ENCODE results near the gene LAMA5.
A peak's percentile ranks its signal among the peaks of the same experiment; 100 is the strongest.

The LAMA5 gene

DNA sequence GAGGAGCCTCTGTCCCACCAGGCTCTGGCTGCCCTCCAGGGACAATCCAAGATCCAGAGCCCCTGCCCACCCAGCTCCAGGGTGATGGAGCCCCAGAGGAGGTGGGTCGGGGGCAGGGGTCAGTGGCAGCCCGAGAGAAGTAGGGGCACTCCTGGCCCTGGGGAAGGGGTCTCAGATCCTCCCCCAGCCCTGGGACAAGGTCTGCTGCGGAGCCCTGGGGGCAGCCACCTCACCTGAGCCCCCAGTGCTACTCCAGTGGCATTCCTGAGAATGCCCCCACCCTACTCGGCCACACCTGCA, 2.7 kb upstream of the LAMA5 start:
- no peak for DNase-seq (ENCODE audit: low spot score)

DNA sequence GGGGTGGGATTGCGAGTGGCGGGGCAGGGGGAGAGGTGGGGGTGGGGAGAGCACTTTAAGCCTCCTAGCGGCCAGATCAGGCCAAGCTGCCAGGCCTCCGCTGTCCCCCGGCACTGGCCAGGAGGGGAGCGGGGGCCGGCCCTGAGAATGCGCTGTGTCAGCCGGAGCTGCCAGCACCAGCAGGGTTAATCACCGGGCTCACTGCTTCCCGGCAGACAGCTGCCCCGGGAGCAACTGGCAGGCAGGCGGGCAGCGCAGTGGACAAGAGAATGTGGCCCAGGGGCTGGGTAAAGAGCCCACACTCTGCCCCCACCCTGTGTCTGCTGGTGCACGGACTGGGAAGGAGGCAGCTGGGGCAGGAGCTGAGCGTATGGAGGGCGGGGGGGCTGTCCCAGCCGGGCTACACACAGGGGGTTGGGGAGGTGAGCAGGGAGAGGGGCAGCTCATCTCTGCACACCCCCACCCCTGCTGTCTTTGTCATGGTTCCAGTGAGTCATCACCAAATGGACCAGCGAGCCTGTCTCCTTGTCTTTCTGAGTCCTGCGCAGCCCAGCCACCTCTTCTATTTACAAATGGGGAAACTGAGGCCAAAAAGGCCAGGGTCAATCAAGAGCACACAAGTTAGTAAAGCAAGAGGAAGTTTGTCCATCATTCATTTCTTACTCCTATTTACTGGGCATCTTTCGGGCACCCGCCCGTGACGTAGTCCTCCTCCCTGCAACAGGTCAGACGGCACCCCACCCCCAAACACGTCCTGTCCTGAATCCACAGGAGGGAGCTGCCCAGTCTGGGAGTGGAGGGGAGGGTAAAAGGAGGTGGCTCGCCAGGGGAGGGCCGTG, 2.1 kb upstream of the LAMA5 start:
- DNase-seq (ENCODE audit: low spot score): peak; percentile 79

DNA sequence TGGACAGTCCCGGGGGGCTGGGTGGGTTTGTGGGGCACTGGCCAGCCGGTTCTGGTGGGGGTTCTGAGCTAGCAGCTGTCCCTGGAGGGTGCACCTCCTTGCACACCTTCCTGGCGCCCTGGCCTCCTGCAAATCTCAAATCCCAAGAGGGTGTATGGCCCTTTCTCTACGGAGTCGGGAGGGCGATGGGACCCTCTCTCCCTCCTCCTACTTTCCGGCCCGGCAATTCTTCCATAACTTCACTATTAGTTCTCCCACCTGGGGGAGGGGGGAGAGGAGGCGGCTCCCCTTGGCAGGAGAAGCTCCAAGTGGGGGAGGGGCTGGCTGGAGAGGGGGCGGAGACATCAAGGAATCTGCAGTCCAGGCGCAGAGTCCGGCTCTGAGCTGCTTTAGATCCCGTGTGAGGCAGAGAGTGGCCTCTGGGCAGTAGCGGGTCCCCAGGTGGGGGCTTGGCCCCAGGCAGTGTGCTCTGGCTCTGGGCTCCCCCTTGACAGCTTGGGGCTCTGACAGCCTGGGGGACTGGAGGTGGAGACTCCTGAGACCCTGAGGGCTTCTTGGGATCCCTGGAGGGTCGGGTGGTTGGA, 1.4 kb upstream of the LAMA5 start:
- DNase-seq (ENCODE audit: low spot score): no peak

DNA sequence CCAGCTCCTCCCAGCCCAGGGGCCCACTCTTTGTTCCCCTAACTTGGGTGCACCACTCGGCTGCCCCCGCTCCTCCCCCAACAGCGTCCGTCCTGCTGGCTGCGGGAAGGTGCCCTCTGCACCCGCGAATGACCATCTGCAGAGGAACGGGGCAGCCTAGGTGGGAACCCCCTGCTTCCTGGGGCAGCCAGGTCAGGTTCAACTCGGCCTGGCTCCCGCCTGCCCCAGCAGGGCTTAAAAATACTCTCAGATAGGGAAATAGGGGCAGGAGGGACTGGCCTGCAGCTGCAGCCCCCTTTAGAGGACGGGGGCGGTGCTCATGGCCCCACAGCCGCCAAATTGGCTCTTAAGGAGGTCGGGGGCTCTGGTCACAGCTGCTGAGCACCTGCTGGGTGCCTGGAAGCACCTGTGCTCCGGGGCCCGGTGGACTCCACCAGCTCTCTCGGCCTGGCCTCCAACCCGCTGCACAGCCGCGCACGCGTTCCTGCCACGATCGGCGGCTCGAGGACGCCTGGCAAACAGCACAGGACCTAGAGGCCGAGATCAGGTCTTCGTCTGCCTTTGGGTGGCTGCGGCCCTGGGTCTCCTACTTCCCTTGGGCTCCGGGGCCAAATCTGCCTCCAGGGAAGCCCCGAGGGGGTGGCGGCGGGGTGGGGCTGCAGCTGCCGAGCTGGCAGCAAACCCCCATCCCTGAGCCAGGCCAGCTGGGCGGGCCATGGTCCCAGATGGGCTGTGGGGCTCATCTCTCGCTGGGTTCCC, 700 bp upstream of the LAMA5 start:
- DNase-seq (ENCODE audit: low spot score): no peak

DNA sequence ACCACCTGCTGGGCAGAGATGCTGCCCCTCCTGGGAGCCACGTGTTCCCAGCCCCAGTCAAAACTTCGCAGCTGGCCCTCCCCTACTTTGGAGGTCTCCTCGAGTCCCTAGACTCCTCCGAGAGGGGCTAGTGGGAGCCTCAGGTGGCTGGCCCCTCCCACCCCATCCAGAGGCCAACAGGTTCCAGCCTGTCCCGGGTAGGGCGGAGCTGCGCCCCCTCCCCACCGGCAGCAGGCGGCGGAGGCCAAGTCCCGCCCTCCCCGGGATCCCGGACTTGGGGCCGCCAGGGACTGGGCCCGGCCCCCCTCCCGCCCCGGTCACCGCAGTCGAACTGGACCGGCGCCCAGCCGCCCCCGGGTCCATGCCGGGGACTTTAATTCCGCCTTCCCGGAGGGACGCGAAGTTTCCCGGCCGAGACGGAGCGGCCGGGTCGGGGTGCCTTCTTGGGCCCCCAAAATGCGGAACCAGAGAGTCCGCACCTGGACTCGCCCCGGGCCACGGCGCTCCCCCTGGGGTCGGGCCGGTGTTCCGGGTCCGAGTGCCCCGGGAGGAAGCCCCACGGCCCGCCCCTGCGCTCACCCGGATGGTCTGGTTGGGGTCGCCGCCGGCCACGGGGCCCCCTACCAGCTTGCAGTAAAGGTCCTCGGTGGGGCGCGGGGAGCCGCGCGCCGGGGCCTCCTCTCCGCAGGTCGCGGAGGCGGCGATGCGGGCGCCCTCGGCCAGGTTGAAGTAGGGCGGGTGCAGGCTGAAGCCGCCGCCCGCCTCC, 559 bp downstream of the LAMA5 start:
- DNase-seq (ENCODE audit: low spot score): peak; percentile 82

DNA sequence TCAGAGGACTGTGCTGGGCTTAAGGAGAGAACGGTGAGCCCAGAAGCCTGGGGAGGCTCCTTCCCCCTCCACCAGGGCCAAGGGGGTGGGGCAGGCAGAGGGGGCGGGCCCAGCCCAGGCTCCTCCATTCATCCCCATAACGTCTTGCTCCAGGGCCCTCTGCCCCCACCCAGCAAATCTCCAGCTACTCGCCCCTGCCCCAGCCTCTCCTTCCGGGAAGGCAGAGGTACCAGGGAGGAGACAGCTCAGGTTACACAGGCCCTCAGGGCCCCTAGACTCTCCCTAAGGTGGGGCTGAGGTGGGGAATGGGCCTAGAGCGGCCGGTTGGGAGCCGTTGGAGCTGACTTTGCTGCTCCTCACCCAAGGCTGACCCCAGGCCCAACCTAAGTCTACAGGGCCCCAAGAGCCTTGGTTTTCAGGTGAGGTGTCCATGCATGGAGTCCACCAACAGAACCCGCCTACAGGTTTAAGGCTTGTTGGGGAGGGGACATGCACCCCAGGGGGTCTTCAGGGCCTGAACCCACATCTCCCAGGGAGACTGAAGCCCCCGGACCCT, 1.2 kb downstream of the LAMA5 start:
- peak; percentile 27 for DNase-seq (ENCODE audit: low spot score)

DNA sequence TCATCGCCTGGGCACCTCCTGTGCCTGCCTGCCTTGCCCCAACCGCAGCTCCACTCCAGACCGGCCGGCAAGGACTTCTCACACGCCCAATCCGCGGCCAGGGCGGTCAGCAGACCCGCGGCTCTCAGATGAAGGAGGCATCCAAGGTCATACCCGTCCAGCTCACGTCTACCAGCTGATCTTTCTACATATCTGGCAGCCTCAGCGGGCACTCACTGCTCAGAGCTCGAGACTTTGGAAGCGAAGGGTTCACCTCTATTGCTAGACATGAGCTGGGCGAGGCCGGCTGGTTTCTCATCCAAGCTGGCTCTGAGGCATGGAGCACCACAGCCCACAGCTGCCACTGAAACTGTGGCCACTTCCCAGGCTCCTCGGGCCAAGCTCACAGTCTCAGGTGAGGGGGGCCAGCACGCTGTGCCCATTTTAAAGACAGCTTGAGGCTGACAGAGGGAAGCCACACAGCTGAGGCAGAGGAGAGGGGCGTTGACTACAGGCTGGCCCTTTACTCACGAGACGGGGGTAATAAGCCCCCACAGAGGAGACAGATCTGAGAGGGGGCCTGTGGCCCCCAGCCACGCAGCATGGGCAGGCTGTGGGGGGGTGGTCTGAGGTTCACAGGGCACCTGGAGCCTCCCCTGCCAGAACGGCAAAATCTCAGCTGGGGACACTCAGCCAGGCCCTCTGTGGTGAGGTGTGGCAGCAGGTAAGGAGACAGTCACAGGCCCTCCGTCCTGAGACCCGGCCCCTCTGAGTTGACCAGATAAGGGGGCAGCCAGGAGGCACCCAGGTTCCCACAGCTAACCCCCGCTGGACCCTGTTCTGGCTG, 2.0 kb downstream of the LAMA5 start:
- DNase-seq (ENCODE audit: low spot score): no peak

DNA sequence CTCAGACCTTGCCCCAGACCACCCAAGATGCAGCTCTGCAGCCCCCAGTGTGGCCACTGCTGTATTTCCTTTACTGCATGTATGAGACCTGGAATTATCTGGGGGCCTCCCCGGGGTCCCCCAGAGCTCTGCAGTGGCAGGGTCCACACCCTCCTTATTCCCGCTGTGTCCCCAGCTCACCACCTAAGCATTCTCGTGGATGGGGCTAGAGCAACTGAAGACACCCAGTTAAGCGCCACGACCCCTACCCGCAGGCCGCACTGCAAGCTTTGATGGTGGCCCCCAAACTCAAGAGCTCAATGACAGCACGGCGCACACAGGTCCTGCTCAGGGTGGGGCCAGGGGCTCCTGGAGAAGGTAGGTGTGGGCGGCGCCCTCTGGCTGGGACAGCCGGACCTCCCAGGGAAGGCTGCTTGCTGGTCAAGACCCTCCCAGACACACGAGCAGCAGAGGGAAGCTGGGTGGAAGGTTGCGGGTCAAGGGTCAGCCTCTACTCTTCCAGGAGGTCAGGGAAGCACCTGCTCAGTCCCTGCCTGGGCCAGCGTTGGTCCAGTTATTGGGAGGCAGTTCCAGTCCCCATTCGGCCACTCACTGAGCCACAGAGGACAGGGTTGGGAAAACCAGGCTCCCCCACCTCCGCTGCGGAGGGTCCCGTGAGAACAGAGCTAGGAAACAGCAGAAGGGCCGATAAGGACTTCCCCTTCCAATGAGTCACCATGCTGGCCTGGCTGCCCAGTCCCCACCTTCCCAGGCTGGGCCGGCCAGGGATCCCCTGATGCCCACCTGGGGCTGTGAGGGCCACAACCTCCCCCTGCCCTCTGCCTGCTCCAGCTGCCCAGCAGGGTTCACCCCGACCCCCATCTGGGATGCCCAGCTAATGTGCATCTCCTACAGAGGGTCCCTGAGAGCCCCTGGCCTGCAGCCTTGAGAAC, 2.9 kb downstream of the LAMA5 start:
- DNase-seq (ENCODE audit: low spot score): no peak

DNA sequence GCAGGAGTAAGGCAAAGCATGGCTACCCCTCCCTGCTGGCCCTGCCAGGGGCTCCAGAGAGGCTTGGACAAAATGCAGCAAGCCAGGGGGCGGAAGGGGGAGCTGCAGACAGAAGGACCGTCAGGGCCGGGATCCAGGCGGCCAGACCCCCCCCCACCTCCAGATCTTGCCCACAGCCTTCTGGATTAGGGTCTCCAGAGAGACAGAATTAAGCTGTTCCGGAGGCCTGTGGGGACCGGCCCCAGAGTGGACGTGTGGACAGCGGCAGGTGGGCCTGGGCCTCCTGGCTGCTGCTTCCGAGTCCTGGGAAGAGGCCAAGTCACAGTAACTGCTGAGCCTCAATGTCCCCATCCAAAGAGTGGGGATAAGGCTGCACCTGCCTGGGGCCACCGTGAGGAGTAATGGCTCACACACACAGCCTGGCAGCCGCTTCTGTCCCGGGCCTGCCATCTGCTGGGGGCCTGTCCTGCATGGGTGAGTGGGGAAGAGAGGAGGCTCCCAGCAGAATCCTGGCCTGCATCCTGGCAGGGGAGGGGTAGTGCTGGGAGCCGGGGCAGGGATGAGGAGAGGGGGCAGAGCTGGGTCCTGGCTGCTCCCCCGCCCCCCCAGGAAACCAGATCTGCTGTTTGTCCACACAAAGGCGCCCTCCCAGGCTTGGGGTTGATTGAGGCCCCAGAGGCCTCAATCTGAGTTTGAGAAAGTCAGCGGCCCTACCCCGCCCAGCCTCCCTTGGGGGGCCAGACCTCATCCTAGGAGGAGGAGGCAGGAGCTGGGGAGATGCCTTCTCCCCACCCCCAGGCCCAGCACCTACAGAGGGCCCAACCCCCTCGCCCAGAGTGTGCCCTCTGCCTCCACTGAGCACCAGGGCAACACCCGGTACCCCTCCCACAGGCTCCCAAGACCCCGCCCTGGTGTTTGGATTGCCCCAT, 3.9 kb downstream of the LAMA5 start:
- peak; percentile 12 for DNase-seq (ENCODE audit: low spot score)

DNA sequence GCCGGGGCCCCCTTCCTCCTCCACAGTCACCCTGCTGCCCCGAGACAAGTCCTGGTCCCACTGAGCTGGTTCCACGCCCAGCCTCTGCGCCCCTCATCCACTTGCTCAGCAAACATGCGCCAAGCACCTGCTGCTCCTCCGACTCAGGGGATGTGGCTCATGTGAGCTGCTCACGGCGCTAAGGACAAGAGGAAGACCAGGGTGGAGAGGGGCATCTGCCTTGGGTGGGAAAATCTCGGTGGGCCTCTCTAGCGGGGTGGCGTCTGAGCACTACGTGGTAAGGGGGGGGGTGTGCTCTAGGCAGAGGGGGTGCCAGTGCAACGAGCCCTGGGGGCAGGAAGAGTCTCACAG, 4.5 kb downstream of the LAMA5 start:
- DNase-seq (ENCODE audit: low spot score): no peak

DNA sequence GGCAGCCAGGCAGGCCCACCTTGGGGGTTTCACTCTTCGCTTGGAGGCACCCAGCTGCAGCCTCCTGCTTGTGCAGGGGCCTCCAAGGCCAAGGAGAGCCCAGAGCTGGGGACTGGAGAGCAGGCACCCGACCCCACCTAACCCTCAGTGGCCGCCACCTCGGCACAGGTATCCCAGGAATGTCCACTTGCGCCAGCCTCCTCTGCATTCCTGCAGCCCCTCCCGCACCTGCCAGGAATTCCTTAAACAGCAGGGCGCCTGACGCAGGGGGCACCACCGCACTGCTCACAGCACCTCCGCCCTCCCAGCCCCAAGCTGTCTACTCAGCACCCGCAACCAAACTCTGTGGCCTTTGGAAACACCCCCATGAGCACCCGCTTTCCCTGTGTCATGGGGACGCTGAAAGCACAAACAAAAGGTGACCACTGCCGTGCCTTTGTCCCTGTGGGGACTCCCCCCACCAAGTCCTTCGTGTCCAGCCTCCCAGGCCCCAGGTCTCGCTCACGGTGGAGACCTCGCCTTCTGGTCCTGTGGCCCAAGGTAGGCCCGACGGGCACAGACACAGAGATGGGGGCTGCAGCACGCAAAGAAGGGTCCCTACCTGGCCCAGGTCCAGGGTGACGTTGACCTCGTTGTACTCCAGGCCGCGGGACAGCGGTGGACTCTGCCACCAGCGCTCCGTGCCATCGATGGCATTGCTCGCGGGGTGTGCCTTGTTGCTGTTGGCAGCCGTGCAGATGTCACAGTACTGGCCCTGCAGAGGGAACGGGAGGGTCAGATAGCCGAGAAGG, 5.1 kb downstream of the LAMA5 start:
- peak; percentile 81 for DNase-seq (ENCODE audit: low spot score)

DNA sequence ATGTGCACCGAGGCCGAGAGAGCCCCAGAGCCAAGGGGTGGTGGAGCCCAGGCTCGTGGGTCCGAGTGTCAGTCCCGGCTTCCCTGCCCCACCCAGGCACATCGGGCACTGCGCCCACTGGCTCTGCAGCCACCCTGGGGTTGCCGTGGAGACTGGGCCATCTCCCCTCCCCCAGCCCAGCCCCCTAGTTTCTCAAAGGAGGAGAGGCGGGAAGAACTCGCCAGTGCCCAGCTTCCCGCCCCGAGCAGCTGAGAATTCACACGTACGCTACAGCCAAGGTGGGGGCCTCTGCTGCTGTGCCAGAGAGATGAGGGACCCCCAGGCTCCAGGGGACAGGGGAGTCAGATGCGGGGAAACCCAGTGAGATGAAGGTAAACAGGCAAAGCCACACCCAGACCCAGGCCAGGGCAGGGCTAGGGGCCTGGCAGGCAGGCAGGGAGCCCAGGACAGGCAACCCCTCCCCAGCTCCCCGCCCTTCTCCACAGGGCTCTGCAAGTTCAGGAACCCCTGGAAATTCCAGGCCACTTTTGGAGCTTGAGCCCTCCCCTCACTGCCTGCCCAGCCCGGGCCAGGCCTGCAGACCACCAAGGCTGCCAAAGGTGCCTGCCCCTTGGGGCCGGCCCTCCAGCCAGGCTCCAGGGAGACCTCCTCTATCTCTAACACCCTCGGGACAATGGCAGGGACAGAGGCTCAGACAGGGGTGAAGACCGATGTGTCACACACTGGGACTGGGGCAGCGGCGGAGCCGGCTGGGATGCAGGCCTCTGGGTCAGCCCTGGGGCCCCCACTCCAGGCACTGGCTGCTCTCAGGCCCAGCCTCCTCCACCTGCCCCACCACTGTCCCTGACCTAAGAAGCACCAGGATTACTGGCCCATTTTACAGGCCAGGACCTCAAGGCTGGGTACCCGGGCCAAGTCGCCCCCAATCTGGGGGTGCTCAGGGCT, 6.0 kb downstream of the LAMA5 start:
- no peak for DNase-seq (ENCODE audit: low spot score)

DNA sequence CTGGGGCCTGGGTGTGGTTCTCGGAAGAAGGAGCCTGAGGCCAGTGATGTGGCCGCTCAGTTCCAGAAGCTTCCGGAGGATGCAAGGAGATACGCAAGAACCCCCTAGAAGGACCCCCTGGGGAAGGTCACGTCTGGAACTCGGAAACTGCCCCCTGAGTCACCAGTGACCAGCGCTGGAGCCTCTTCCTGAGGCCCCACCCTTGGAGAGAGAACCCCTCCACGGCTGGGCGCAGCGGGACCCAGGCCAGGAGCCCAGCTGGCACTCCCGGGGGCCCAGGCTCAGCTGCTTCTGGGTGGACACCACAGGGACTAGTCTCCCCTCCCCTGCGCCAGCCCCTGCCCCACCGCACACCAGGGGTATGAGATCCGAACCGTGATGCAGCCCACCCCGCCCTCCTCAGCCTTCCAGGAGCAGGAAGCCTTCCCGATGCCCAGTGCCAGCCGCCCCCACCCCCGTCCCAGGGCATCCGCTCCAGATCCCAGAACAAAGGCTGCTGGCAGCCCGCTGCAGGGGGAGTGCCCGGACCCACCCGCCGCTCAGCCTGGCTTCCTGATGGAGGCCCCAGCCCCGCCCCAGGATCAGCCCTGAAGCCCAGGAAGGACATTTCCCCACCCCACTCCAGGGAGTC, 7.5 kb downstream of the LAMA5 start:
- DNase-seq (ENCODE audit: low spot score): no peak

DNA sequence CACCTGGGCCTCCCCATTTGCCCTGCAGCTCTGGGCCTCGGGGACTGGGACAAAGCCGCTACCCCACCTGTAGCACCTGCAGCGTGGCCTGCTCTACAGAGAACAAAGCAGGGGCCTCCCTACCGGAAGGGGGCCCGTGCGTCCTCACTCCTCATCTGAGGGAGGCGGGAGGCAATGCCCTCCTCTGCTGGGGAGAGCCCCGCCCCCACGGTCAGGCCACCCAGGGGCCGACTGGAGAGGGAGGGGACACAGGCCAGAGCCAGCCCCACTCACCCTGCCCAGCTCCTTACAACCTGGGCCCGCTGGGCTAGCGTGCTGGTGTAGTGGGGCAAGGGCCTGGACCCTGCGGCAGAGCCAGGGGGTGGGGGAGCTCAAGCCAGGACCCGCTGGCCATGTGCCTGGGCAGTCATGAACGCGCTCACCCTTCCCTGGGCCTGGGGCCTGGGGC, 8.0 kb downstream of the LAMA5 start:
- no peak for DNase-seq (ENCODE audit: low spot score)

DNA sequence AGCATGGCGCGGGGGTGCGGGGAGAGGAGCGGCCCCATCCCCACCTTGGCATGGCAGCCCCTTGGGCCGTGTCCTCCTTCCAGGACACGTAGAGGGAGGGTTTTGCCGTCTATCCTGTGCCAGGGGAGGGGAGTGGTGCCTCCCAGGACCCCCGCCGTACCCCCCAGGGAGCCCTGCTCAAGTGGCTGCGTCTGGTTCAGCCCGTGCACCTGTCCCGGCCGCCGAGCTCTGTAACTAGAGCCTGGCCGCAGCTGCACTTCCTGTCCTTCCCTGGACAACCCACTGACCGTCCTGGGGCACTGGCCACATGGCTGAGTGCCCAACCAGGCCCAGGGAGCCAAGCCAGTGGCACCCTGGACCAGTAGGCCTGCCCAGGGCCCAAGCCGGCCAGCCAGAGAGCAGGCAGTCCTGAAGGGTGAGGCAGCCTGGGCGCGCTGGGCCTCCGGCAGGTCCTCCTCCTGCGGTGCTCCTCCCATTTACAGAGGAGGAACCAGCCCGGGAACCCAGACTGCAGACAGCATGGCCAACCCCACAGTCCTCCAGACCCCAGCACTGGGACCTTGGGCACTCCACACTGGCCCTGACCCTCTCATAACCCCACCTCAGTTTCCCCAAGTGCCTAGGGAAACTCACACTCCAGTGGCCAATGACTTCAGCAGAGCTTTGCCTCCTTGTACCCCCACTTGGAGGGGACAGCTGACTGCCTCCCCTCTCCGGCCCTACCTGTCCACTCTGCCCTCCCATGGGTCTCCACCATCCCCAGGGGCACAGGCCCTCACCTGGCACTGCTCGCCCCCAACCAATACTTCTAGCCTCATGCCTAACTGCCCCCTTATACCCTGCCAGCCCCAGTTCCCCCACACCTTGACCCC, 8.7 kb downstream of the LAMA5 start:
- DNase-seq (ENCODE audit: low spot score): no peak

DNA sequence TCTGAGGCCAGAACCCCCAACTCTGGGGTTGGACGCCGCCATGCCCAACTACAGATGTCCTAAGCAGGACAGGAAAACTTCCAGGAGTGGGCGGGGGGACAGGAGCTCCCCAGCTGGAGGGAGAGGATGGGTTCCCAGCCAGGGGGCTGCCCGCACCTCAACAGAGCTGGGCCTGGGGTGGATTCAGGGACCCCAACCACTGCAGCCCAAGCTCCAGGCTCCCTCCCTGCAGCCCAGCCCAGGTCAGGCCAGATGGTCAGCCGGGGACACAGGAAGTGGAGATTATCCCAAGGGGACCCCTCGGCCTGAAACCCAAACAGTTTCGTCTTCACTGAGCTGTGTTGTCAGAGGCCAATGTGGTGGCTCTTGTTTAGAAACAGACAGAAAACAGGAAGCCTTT, 9.4 kb downstream of the LAMA5 start:
- DNase-seq (ENCODE audit: low spot score): no peak

All from iPS-NIHi11 (cell line).